CD14-positive monocyte (primary cell): ENCODE measurements around the gene ZNF471. TPM values are rescaled to one million over a fixed set of nuclear protein-coding genes. Genes with fewer than 3 reads are reported as not detected.

ENCODE experiments used
- DNase-seq, 3 donors: peaks; one replicate each; pipeline ENCODE4 v3.0.0-alpha.2; 2011 to 2022
- H2AFZ ChIP-seq: 2 replicates; pipeline ENCODE4 v1.6.0; 2012; ENCODE audit warnings: mild to moderate bottlenecking, low read depth, low read length, inconsistent platforms; ENCODE audit not compliant: insufficient read depth, poor library complexity, severe bottlenecking
- H3K27ac ChIP-seq, 2 donors: 1 replicate in 1 of 2; 2 replicates in 1 of 2; pipeline ENCODE4 v1.5.1; 2012 to 2013; ENCODE audit warnings: low read length in 2 of 2, control low read depth in 1 of 2, inconsistent platforms in 1 of 2, low read depth in 1 of 2, mild to moderate bottlenecking in 1 of 2
- H3K27me3 ChIP-seq, 2 donors: one replicate each; pipeline versions ENCODE4 v1.6.0 to v1.6.1; 2011 to 2013; ENCODE audit warnings: low read length in 2 of 2; ENCODE audit not compliant: control insufficient read depth in 2 of 2, insufficient read depth in 2 of 2
- H3K36me3 ChIP-seq, 2 donors: replicated peaks in 1 of 2; 1 replicate in 1 of 2; 2 replicates in 1 of 2; pipeline versions ENCODE4 v1.5.1 to v1.6.1; 2012 to 2013; ENCODE audit warnings: low read length in 2 of 2, control low read depth in 1 of 2, inconsistent platforms in 1 of 2, mild to moderate bottlenecking in 1 of 2; ENCODE audit not compliant: insufficient read depth in 2 of 2, control insufficient read depth in 1 of 2
- H3K4me1 ChIP-seq, 2 donors: 1 replicate in 1 of 2; 2 replicates in 1 of 2; pipeline versions ENCODE4 v1.5.1 to v1.6.1; 2012 to 2013; ENCODE audit warnings: low read length in 2 of 2, control low read depth in 1 of 2, inconsistent platforms in 1 of 2, mild to moderate bottlenecking in 1 of 2, moderate library complexity in 1 of 2; ENCODE audit not compliant: insufficient read depth in 2 of 2, control insufficient read depth in 1 of 2
- H3K4me2 ChIP-seq: replicated peaks from 2 replicates; pipeline ENCODE3; 2012; ENCODE audit warnings: low read length, moderate library complexity, mild to moderate bottlenecking; ENCODE audit not compliant: poor library complexity, severe bottlenecking; ENCODE audit errors: extremely low read depth
- H3K4me3 ChIP-seq, 3 experiments: fragments of 200-600 bp in 1 of 3; sonication (generic) in 1 of 3; replicated peaks in 1 of 3; 1 replicate in 2 of 3; 2 replicates in 1 of 3; pipeline ENCODE4 v1.5.1; 2011 to 2013; ENCODE audit warnings: low read length in 3 of 3, mild to moderate bottlenecking in 3 of 3, control low read depth in 2 of 3, low read depth in 2 of 3, inconsistent platforms in 1 of 3, moderate library complexity in 1 of 3
- H3K79me2 ChIP-seq: 2 replicates; pipeline ENCODE4 v1.6.0; 2012; ENCODE audit warnings: mild to moderate bottlenecking, control low read depth, inconsistent platforms, low read length, moderate library complexity; ENCODE audit not compliant: insufficient read depth
- H3K9ac ChIP-seq: 2 replicates; pipeline ENCODE4 v1.6.0; 2017; ENCODE audit warnings: low read length, mild to moderate bottlenecking; ENCODE audit not compliant: insufficient read depth, poor library complexity, severe bottlenecking
- H3K9me3 ChIP-seq, 2 donors: replicated peaks in 1 of 2; 1 replicate in 1 of 2; 2 replicates in 1 of 2; pipeline versions ENCODE4 v1.5.1 to v1.6.1; 2012 to 2013; ENCODE audit warnings: low read length in 2 of 2, control low read depth in 1 of 2; ENCODE audit not compliant: control insufficient read depth in 1 of 2, insufficient read depth in 1 of 2
- H4K20me1 ChIP-seq: 2 replicates; pipeline ENCODE4 v1.6.0; 2012; ENCODE audit warnings: mild to moderate bottlenecking, low read length, control low read depth, moderate library complexity; ENCODE audit not compliant: insufficient read depth
- H3K27ac Mint-ChIP-seq, 7 donors: one replicate each; pipeline ENCODE4 v1.8.0; 2020; ENCODE audit warnings: mild to moderate bottlenecking in 7 of 7, mixed read lengths in 7 of 7, moderate library complexity in 6 of 7, inconsistent platforms in 2 of 7
- H3K27me3 Mint-ChIP-seq, 3 donors: one replicate each; pipeline ENCODE4 v1.8.0; 2021 to 2022; ENCODE audit warnings: low read depth in 3 of 3, mild to moderate bottlenecking in 3 of 3, mixed read lengths in 3 of 3, moderate library complexity in 3 of 3, inconsistent platforms in 1 of 3
- H3K36me3 Mint-ChIP-seq, 2 donors: one replicate each; pipeline ENCODE4 v1.8.0; 2020; ENCODE audit warnings: mixed read lengths in 2 of 2, inconsistent platforms in 1 of 2, mild to moderate bottlenecking in 1 of 2
- H3K4me1 Mint-ChIP-seq: one replicate; pipeline ENCODE4 v1.8.0; 2020; ENCODE audit warnings: mild to moderate bottlenecking, mixed read lengths
- H3K4me3 Mint-ChIP-seq, 2 donors: one replicate each; pipeline ENCODE4 v1.8.0; 2020; ENCODE audit warnings: mild to moderate bottlenecking in 2 of 2, mixed read lengths in 2 of 2, moderate library complexity in 1 of 2
- H3K9me3 Mint-ChIP-seq, 7 donors: one replicate each; pipeline ENCODE4 v1.8.0; 2020 to 2022; ENCODE audit warnings: mixed read lengths in 7 of 7, mild to moderate bottlenecking in 6 of 7, moderate library complexity in 6 of 7, inconsistent platforms in 2 of 7
- CTCF ChIP-seq: fragments of 200-600 bp; IDR thresholded peaks from one replicate; pipeline ENCODE4 v1.8.0; 2022; ENCODE audit warnings: antibody characterized with exemption, mild to moderate bottlenecking
- WGBS: methylation state at CpG from one replicate; pipeline ENCODE4 v1.1.5; 2013; ENCODE audit warnings: missing lambda C conversion rate; ENCODE audit not compliant: insufficient coverage; 5-methylcytosine and 5-hydroxymethylcytosine counted together
- intact Hi-C, 2 donors: fragments of 100-400 bp; cut with micrococcal nuclease; formaldehyde crosslinking; loops; one replicate each; pipeline versions ENCODE4 v1.15.0 to v1.15.1; 2023
- polyA plus RNA-seq, 3 donors: library from polyadenylated mRNA; depleted of rRNA in 1 of 3; unstranded in 2 of 3; stranded (reverse) in 1 of 3; fragments of 300-500 nt in 2 of 3; fragments of >200 nt in 1 of 3; fragmentation: Illumina TruSeq in 2 of 3; gene quantifications; 1 replicate in 2 of 3; 2 replicates in 1 of 3; pipeline ENCODE4 v1.2.3, GENCODE V29; 2012 to 2021

The ZNF471 gene
- polyA plus RNA-seq, 3 donors, result 0.14 to 0.16 TPM; not detected in 1

GRCh38 chr19:56477429-56478338, 30.0 kb upstream of the ZNF471 start:
- no peaks in the 10 kb centered on the region for H4K20me1 ChIP-seq
- Mint-ChIP-seq H3K4me1 (peaks cover 17% of the 10 kb centered on the region), H3K36me3 (peaks cover 3 to 4% of the 10 kb centered on the region in 2 donors), H3K27me3 (peaks cover 13 to 23% (median 20%) of the 10 kb centered on the region in 3 donors), H3K4me3 (peak overlapping the region; percentile 78 to 92), H3K9me3 (peaks cover 59 to 94% (median 91%) of the 10 kb centered on the region in 7 donors), H3K27ac (peak overlapping the region in 2 of 7 donors; percentile 69 to 85)
- H3K27me3 ChIP-seq, result peaks cover 0 to 9% of the 10 kb centered on the region in 2 donors
- peak in 2 of 3 donors; percentile 3 to 11 for DNase-seq
- H3K4me2 ChIP-seq, result peak overlapping the region; percentile 80
- H3K27ac ChIP-seq, result no peak overlapping the region
- H3K9ac ChIP-seq, result peak overlapping the region; percentile 6
- intact Hi-C loops, result no loop called here
- peaks cover 87 to 90% of the 10 kb centered on the region in 2 donors for H3K9me3 ChIP-seq
- H3K4me3 ChIP-seq, result peak overlapping the region; percentile 24 to 74 (median 41)
- peaks cover 11 to 17% of the 10 kb centered on the region in 2 donors for H3K4me1 ChIP-seq
- WGBS, result under 1% methylated on average over 80 of the region's 80 CpGs
- no peaks in the 10 kb centered on the region for H3K36me3 ChIP-seq
- H2AFZ ChIP-seq, result peak overlapping the region; percentile 82
- TF ChIP-seq CTCF, result no peak
- H3K79me2 ChIP-seq, result no peaks in the 10 kb centered on the region

GRCh38 chr19:56491399-56491798, 16.3 kb upstream of the ZNF471 start:
- H3K9me3 Mint-ChIP-seq, result peaks cover 35 to 71% (median 65%) of the 10 kb centered on the region in 7 donors
- H3K4me1 ChIP-seq, result no peaks in the 10 kb centered on the region

More at GRCh38 chr19:56491399-56491798, 16.3 kb upstream of the ZNF471 start:
- Histone ChIP-seq H3K4me2 (no peak overlapping the region), H3K79me2 (no peaks in the 10 kb centered on the region), H3K9me3 (peaks cover 44 to 93% of the 10 kb centered on the region in 2 donors), H3K9ac (no peak overlapping the region), H3K36me3 (no peaks in the 10 kb centered on the region), H2AFZ (no peak overlapping the region), H3K27ac (no peak overlapping the region), H4K20me1 (no peaks in the 10 kb centered on the region), H3K27me3 (no peaks in the 10 kb centered on the region), H3K4me3 (no peak overlapping the region)
- intact Hi-C loops, result no loop called here
- no peak overlapping the region for H3K27ac Mint-ChIP-seq
- WGBS, result 100% methylated on average over 2 of the region's 3 CpGs
- no peak overlapping the region for H3K4me3 Mint-ChIP-seq
- DNase-seq, result no peak
- no peaks in the 10 kb centered on the region for H3K27me3 Mint-ChIP-seq
- TF ChIP-seq CTCF, result no peak
- H3K4me1 Mint-ChIP-seq, result no peaks in the 10 kb centered on the region
- H3K36me3 Mint-ChIP-seq, result no peaks in the 10 kb centered on the region
